ENCODE data around the gene EIF3K. TPM values are rescaled to one million over a fixed set of nuclear protein-coding genes. Genes with fewer than 3 reads are reported as not detected.

EIF3K gene
- total RNA-seq, 1 donor from 2014 or later, result 344 TPM

DNA sequence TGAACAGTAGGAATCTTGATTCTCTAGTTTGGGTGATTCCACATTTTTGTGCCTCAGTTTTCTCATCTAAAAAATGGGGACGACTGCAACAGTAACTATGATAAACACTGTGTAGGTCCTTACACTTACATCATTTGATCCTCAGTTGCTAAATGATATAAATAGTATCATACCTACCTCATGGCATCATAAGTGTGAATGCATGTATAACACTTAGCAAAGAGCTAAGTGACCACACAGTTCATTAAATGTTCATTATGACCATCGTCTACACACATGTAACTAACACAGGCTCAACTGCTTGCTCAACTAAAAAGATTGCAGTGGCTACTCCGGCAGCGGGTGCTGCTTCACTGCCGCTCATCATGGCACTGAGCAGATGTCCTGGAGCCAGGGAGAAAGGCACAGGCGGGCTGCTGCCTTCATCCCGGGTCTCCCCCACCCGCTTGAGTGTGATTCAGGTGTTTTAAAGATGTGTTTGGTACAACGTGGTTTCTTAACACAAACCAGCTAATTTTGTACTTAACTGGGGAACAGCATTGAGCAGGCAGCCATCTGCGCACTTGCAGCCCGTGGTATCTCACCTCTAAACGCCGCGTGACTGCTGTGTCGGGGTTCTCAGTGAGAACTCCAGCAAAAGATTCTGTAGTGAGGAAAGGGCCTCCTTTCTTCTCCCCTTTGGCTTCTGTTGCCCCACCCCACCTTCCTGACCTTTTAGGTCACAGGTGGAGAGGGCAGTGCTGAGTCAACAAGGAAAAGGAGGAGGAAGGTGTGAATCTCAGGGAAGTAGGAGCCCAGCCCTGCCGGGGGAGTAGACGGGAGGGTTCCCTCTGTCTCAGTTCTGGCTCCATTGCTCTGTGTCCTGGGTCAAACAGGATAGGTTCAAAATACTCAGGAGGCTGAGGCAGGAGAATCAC is 16.8 kb downstream of the EIF3K start:
- no peak overlapping the region for H3K4me3 Mint-ChIP-seq
- CTCF ChIA-PET, result interaction anchor here (0.9 to 6.0 kb wide), 13 partner anchors 11 to 385 kb away, joined by 3 to 80 read pairs (median 5); partner anchors contain the start of genes ACTN4, EIF3K, FAM98C and MAP4K1
- H3K4me1 Mint-ChIP-seq, result peaks cover 29% of the 10 kb centered on the region
- POLR2A ChIA-PET, result interaction anchor here (0.9 to 2.7 kb wide), 6 partner anchors 17 to 233 kb away, joined by 3 to 45 read pairs (median 5); partner anchors contain the start of genes EIF3K, FAM98C and MAP4K1
- H3K9me3 Mint-ChIP-seq, result no peaks in the 10 kb centered on the region
- H3K27ac Mint-ChIP-seq, result no peak overlapping the region
- intact Hi-C loops (cut with micrococcal nuclease), result loop anchor here (2.0 kb wide), 1 partner anchor 99 kb away; no protein-coding TSS in a partner anchor
- H3K36me3 Mint-ChIP-seq (ENCODE audit: low read depth), result peaks cover 43% of the 10 kb centered on the region
- ATAC-seq (ENCODE audit: low read depth) (no peak), DNase-seq (no peak)
- H3K27me3 Mint-ChIP-seq, result no peaks in the 10 kb centered on the region
- TF ChIP-seq CTCF (IDR thresholded peaks at IDR 0.05), result no peak

GRCh38 chr19:38638461-38638860 is 19.5 kb downstream of the EIF3K start:
- ChIA-PET CTCF (interaction anchor here (1.0 to 6.0 kb wide), 4 partner anchors 19 to 292 kb away, joined by 3 to 49 read pairs (median 4); partner anchors contain the start of genes EIF3K, FAM98C, MAP4K1 and MRPS12), POLR2A (interaction anchor here (1.1 to 1.8 kb wide), 3 partner anchors 9 to 264 kb away, joined by 3 to 5 read pairs (median 4); partner anchors contain the start of genes ACTN4 and PSMD8)
- Mint-ChIP-seq H3K36me3 (ENCODE audit: low read depth) (peaks cover 18% of the 10 kb centered on the region), H3K27me3 (no peaks in the 10 kb centered on the region), H3K27ac (no peak overlapping the region), H3K9me3 (no peaks in the 10 kb centered on the region), H3K4me3 (no peak overlapping the region), H3K4me1 (peaks cover 32% of the 10 kb centered on the region)
- no peak for ATAC-seq (ENCODE audit: low read depth)
- intact Hi-C loops (cut with micrococcal nuclease), result no loop called here
- no peak for DNase-seq
- TF ChIP-seq CTCF (IDR thresholded peaks at IDR 0.05), result no peak

DNA sequence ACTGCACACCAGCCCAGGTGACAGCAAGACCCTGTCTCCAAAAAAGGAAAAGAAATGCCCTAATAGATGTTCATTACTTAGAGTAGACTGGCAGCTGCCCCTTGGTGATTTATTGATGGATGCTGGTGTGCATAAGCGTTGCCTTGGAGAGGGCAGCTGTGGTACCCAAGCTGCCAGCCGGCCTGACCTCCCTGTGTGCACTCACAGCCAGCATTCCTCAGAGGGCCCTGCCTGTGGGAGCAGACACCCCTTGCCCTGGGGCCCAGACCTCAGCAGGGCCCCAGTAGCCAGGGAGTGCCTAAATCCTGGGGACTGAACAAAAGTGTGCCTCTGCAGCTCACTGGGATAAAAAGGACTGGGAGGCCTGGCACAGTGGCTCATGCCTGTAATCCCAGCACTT is 20.7 kb downstream of the EIF3K start:
- DNase-seq (no peak), ATAC-seq (ENCODE audit: low read depth) (no peak)
- H3K4me3 Mint-ChIP-seq, result no peak overlapping the region
- TF ChIP-seq CTCF (IDR thresholded peaks at IDR 0.05), result no peak
- peaks cover 29% of the 10 kb centered on the region for H3K4me1 Mint-ChIP-seq
- H3K36me3 Mint-ChIP-seq (ENCODE audit: low read depth), result peaks cover 14% of the 10 kb centered on the region
- POLR2A ChIA-PET, result interaction anchor here (0.6 kb wide), 1 partner anchor 18 kb away, joined by 6 read pairs; no protein-coding TSS in a partner anchor
- intact Hi-C loops (cut with micrococcal nuclease), result no loop called here
- no peak overlapping the region for H3K27ac Mint-ChIP-seq
- CTCF ChIA-PET, result no interaction called here
- no peaks in the 10 kb centered on the region for H3K27me3 Mint-ChIP-seq
- H3K9me3 Mint-ChIP-seq, result no peaks in the 10 kb centered on the region

DNA sequence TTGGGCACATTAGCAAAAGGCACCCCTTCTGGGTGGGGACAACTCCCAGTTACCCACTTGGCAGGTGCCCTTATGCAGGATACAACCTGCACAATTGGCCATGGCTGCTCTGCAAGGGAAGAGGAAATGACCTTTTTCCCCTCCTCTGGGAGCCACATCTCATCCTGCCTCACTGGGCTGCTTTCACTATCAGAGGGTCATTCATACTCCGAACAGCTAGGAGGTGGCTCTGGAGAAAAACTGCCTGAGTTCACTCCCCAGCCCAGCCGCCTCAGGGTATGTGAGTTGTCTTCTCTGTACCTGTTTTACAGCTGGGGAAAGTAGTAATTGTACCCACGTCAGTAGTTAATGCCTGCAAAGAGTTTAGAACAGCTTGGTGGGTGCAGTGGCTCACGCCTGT is 21.4 kb downstream of the EIF3K start:
- Mint-ChIP-seq H3K9me3 (no peaks in the 10 kb centered on the region), H3K36me3 (ENCODE audit: low read depth) (peaks cover 12% of the 10 kb centered on the region), H3K4me3 (no peak overlapping the region), H3K4me1 (peaks cover 26% of the 10 kb centered on the region), H3K27me3 (no peaks in the 10 kb centered on the region), H3K27ac (no peak overlapping the region)
- POLR2A ChIA-PET, result interaction anchor here (0.6 kb wide), 2 partner anchors 19 to 769 kb away, joined by 3 to 6 read pairs; no protein-coding TSS in a partner anchor
- CTCF ChIA-PET, result no interaction called here
- no peak for TF ChIP-seq CTCF (IDR thresholded peaks at IDR 0.05)
- no peak for DNase-seq
- intact Hi-C loops (cut with micrococcal nuclease), result no loop called here
- ATAC-seq (ENCODE audit: low read depth), result no peak

DNA sequence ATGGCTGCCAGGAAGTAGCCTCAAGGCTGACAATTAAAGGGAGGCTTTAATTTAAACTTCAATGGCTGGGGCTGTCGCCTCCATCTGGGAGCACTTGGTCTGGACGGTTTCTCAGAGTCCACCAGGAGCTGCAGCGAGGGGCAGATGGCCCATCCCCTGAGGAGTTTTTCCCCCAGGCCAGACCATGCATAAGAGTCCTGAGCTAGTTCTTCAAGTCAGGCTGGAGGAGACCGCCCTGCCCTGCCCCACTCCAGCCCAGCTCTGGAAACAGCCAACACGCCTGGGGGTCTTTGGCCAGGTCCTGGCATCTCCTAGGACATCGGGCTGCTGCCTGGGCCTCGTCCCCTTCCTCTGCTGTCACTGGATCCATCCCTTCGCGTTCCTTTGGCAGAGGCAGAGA is 23.2 kb downstream of the EIF3K start:
- Mint-ChIP-seq H3K4me1 (peaks cover 12% of the 10 kb centered on the region), H3K27me3 (no peaks in the 10 kb centered on the region), H3K9me3 (no peaks in the 10 kb centered on the region), H3K27ac (no peak overlapping the region), H3K4me3 (no peak overlapping the region), H3K36me3 (ENCODE audit: low read depth) (peaks cover 2% of the 10 kb centered on the region)
- DNase-seq (no peak), ATAC-seq (ENCODE audit: low read depth) (no peak)
- intact Hi-C loops (cut with micrococcal nuclease), result no loop called here
- ChIA-PET POLR2A (interaction anchor here (0.7 to 1.3 kb wide), 3 partner anchors 23 to 253 kb away, joined by 3 to 6 read pairs (median 4); partner anchors contain the start of gene EIF3K), CTCF (no interaction called here)
- TF ChIP-seq CTCF (IDR thresholded peaks at IDR 0.05), result no peak

Data from activated B cell treated with CpG ODN at 0.5 μM for 24 hours (primary cell).